HEK293 (cell line): ENCODE data around the gene HYAL3.

Experiments
- GLI4 ChIP-seq: fragments of 450-650 bp; formaldehyde crosslinking; IDR thresholded peaks from 2 replicates; pipeline ENCODE4 v1.5.1; 2016; ENCODE audit warnings: missing biosample characterization, missing genetic modification characterization
- OSR2 ChIP-seq: fragments of 450-650 bp; formaldehyde crosslinking; IDR thresholded peaks from 2 replicates; pipeline ENCODE4 v1.5.1; 2016; ENCODE audit warnings: missing biosample characterization, missing genetic modification characterization
- OVOL3 ChIP-seq: fragments of 450-650 bp; formaldehyde crosslinking; IDR thresholded peaks from 2 replicates; pipeline ENCODE4 v1.5.1; 2016; ENCODE audit warnings: missing biosample characterization, missing genetic modification characterization
- ZBTB17 ChIP-seq: fragments of 450-650 bp; formaldehyde crosslinking; IDR thresholded peaks from 2 replicates; pipeline ENCODE4 v1.5.1; 2016; ENCODE audit warnings: missing biosample characterization, missing genetic modification characterization
- ZNF133 ChIP-seq: fragments of 450-650 bp; formaldehyde crosslinking; IDR thresholded peaks from 2 replicates; pipeline ENCODE4 v1.5.1; 2016; ENCODE audit warnings: missing biosample characterization, missing genetic modification characterization
- ZNF155 ChIP-seq: fragments of 450-650 bp; formaldehyde crosslinking; IDR thresholded peaks from 2 replicates; pipeline ENCODE4 v1.5.1; 2016; ENCODE audit warnings: missing biosample characterization, missing genetic modification characterization
- ZNF157 ChIP-seq: fragments of 450-650 bp; formaldehyde crosslinking; IDR thresholded peaks from 2 replicates; pipeline ENCODE4 v1.5.1; 2016; ENCODE audit warnings: missing biosample characterization, missing genetic modification characterization
- ZNF175 ChIP-seq: fragments of 450-650 bp; formaldehyde crosslinking; IDR thresholded peaks from 2 replicates; pipeline ENCODE4 v1.5.1; 2016; ENCODE audit warnings: missing biosample characterization, missing genetic modification characterization
- ZNF223 ChIP-seq: fragments of 450-650 bp; formaldehyde crosslinking; IDR thresholded peaks from 2 replicates; pipeline ENCODE4 v1.5.1; 2016; ENCODE audit warnings: missing biosample characterization, missing genetic modification characterization
- ZNF239 ChIP-seq: fragments of 450-650 bp; formaldehyde crosslinking; IDR thresholded peaks from 2 replicates; pipeline ENCODE4 v1.5.1; 2016; ENCODE audit warnings: missing biosample characterization, missing genetic modification characterization
- ZNF394 ChIP-seq: fragments of 450-650 bp; formaldehyde crosslinking; IDR thresholded peaks from 2 replicates; pipeline ENCODE4 v1.5.1; 2016; ENCODE audit warnings: missing biosample characterization, missing genetic modification characterization, mild to moderate bottlenecking, moderate library complexity, borderline replicate concordance
- ZNF423 ChIP-seq: fragments of 450-650 bp; formaldehyde crosslinking; IDR thresholded peaks from 2 replicates; pipeline ENCODE4 v1.5.1; 2016; ENCODE audit warnings: missing biosample characterization, missing genetic modification characterization
- ZNF510 ChIP-seq: fragments of 450-650 bp; formaldehyde crosslinking; IDR thresholded peaks from 2 replicates; pipeline ENCODE4 v1.5.1; 2018; ENCODE audit warnings: mild to moderate bottlenecking, missing genetic modification characterization, missing biosample characterization; ENCODE audit not compliant: insufficient replicate concordance
- ZNF624 ChIP-seq: fragments of 450-650 bp; formaldehyde crosslinking; IDR thresholded peaks from 2 replicates; pipeline ENCODE4 v1.5.1; 2017; ENCODE audit warnings: missing biosample characterization, missing genetic modification characterization
- ZNF654 ChIP-seq: fragments of 450-650 bp; formaldehyde crosslinking; IDR thresholded peaks from 2 replicates; pipeline ENCODE4 v1.5.1; 2016; ENCODE audit warnings: low read depth, missing biosample characterization, missing genetic modification characterization
- ZNF701 ChIP-seq: fragments of 450-650 bp; formaldehyde crosslinking; IDR thresholded peaks from 2 replicates; pipeline ENCODE4 v1.5.1; 2016; ENCODE audit warnings: missing biosample characterization, missing genetic modification characterization
- ZNF785 ChIP-seq: fragments of 450-650 bp; formaldehyde crosslinking; IDR thresholded peaks from 2 replicates; pipeline ENCODE4 v1.5.1; 2016; ENCODE audit warnings: missing biosample characterization, missing genetic modification characterization
- ZSCAN16 ChIP-seq: fragments of 450-650 bp; formaldehyde crosslinking; IDR thresholded peaks from 2 replicates; pipeline ENCODE4 v1.5.1; 2016; ENCODE audit warnings: missing biosample characterization, missing genetic modification characterization
- TF ChIP-seq, protein P1 (sequence below): fragments of 450-650 bp; formaldehyde crosslinking; IDR thresholded peaks from 2 replicates; pipeline ENCODE4 v1.5.1; 2016; ENCODE audit warnings: missing biosample characterization, missing genetic modification characterization
- TF ChIP-seq, protein P2 (sequence below): fragments of 450-650 bp; formaldehyde crosslinking; IDR thresholded peaks from 2 replicates; pipeline ENCODE4; 2016; ENCODE audit warnings: missing biosample characterization, missing genetic modification characterization
- TF ChIP-seq, protein P3 (sequence below): sonication (generic); formaldehyde crosslinking; IDR thresholded peaks from 2 replicates; pipeline ENCODE4 v1.8.1; 2022; ENCODE audit warnings: mild to moderate bottlenecking, moderate library complexity, missing genetic modification reagents
- TF ChIP-seq, protein P4 (sequence below): fragments of 450-650 bp; formaldehyde crosslinking; IDR thresholded peaks from 2 replicates; pipeline ENCODE4 v1.5.1; 2017; ENCODE audit warnings: missing biosample characterization, missing genetic modification characterization
- TF ChIP-seq, protein P5 (sequence below): fragments of 450-650 bp; formaldehyde crosslinking; IDR thresholded peaks from 2 replicates; pipeline ENCODE4 v1.5.1; 2016; ENCODE audit warnings: missing biosample characterization, missing genetic modification characterization
- TF ChIP-seq, protein P6 (sequence below): fragments of 450-650 bp; formaldehyde crosslinking; IDR thresholded peaks from 2 replicates; pipeline ENCODE4 v1.5.1; 2016; ENCODE audit warnings: missing biosample characterization, missing genetic modification characterization
- TF ChIP-seq, protein P7 (sequence below): fragments of 450-650 bp; IDR thresholded peaks from 2 replicates; pipeline ENCODE4 v1.5.1; 2018; ENCODE audit warnings: missing biosample characterization, mild to moderate bottlenecking, missing genetic modification characterization

The HYAL3 gene

DNA sequence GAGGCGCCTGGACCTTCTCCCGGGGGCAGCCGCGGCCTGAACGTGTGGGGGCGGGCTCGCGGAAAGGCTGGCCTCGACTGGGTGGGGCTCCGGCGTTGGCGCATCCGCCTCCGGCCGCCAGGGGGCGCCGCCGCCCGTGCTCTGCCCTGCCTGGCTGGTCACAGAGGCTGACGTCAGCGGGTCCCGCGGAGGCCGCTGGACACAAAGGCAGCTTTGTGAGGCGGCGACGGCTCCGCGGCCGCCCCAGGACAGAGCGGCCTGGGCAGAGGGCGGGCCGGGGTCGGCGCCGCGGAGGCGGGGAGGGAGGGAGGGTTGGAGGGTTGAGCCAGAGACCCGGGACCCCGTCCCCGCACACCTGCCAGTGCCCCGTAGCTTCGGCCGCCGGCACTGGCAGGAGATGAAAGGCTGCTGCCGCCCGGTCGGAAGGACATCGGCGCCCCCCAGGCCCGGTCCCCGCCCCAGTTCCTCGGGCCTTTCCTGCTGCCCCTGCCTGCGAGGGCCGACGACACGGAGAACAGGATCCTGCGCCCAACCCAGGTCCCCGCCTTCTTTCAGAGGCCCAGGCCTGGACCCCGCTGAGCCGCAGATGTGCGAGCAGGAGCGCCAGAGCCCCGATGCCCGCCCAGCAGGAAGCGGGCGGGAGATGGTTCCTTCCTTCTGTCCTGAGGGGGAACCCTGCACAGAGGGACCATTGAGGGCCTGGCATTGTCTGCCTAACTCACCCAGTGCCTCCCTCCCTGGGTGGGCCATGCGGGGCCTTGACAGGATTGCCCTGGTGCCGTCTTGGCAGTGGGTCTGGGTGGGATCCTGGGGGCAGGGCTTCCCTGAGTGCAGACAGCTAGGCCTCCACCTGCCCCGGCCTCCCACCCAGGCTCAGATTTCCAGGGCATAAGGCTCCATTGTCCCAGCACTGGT, 38.9 kb downstream of the HYAL3 start (continued):
- TF ChIP-seq ZNF157 (tag by site-specific recombination) (no peak), ZNF175 (tag by site-specific recombination) (no peak), ZNF155 (no peak), ZSCAN16 (tag by site-specific recombination) (no peak), ZNF239 (tag by site-specific recombination) (no peak), ZBTB17 (peak; percentile 75), ZNF223 (tag by site-specific recombination) (no peak), ZNF510 (tag by site-specific recombination) (no peak), ZNF624 (no peak), OSR2 (no peak), ZNF394 (tag by site-specific recombination) (no peak), ZNF423 (tag by site-specific recombination) (0 out of 2 replicates have a peak, but pooled peaks have one; percentile 16), ZNF133 (tag by site-specific recombination) (no peak), ZNF701 (tag by site-specific recombination) (no peak), OVOL3 (no peak), ZNF785 (no peak), ZNF654 (tag by site-specific recombination) (no peak; the same call in 1 of the 2 replicates), GLI4 (tag by site-specific recombination) (no peak)
- TF ChIP-seq, protein P1, sequence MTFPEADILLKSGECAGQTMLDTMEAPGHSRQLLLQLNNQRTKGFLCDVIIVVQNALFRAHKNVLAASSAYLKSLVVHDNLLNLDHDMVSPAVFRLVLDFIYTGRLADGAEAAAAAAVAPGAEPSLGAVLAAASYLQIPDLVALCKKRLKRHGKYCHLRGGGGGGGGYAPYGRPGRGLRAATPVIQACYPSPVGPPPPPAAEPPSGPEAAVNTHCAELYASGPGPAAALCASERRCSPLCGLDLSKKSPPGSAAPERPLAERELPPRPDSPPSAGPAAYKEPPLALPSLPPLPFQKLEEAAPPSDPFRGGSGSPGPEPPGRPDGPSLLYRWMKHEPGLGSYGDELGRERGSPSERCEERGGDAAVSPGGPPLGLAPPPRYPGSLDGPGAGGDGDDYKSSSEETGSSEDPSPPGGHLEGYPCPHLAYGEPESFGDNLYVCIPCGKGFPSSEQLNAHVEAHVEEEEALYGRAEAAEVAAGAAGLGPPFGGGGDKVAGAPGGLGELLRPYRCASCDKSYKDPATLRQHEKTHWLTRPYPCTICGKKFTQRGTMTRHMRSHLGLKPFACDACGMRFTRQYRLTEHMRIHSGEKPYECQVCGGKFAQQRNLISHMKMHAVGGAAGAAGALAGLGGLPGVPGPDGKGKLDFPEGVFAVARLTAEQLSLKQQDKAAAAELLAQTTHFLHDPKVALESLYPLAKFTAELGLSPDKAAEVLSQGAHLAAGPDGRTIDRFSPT (tag by site-specific recombination), result peak; percentile 81
- TF ChIP-seq, protein P2, sequence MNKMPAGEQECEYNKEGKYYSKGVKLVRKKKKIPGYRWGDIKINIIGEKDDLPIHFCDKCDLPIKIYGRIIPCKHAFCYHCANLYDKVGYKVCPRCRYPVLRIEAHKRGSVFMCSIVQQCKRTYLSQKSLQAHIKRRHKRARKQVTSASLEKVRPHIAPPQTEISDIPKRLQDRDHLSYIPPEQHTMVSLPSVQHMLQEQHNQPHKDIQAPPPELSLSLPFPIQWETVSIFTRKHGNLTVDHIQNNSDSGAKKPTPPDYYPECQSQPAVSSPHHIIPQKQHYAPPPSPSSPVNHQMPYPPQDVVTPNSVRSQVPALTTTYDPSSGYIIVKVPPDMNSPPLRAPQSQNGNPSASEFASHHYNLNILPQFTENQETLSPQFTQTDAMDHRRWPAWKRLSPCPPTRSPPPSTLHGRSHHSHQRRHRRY (tag by site-specific recombination), result no peak
- TF ChIP-seq, protein P3, sequence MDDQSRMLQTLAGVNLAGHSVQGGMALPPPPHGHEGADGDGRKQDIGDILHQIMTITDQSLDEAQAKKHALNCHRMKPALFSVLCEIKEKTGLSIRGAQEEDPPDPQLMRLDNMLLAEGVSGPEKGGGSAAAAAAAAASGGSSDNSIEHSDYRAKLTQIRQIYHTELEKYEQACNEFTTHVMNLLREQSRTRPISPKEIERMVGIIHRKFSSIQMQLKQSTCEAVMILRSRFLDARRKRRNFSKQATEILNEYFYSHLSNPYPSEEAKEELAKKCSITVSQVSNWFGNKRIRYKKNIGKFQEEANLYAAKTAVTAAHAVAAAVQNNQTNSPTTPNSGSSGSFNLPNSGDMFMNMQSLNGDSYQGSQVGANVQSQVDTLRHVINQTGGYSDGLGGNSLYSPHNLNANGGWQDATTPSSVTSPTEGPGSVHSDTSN, result no peak
- TF ChIP-seq, protein P4, sequence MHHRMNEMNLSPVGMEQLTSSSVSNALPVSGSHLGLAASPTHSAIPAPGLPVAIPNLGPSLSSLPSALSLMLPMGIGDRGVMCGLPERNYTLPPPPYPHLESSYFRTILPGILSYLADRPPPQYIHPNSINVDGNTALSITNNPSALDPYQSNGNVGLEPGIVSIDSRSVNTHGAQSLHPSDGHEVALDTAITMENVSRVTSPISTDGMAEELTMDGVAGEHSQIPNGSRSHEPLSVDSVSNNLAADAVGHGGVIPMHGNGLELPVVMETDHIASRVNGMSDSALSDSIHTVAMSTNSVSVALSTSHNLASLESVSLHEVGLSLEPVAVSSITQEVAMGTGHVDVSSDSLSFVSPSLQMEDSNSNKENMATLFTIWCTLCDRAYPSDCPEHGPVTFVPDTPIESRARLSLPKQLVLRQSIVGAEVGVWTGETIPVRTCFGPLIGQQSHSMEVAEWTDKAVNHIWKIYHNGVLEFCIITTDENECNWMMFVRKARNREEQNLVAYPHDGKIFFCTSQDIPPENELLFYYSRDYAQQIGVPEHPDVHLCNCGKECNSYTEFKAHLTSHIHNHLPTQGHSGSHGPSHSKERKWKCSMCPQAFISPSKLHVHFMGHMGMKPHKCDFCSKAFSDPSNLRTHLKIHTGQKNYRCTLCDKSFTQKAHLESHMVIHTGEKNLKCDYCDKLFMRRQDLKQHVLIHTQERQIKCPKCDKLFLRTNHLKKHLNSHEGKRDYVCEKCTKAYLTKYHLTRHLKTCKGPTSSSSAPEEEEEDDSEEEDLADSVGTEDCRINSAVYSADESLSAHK, result no peak
- TF ChIP-seq, protein P5, sequence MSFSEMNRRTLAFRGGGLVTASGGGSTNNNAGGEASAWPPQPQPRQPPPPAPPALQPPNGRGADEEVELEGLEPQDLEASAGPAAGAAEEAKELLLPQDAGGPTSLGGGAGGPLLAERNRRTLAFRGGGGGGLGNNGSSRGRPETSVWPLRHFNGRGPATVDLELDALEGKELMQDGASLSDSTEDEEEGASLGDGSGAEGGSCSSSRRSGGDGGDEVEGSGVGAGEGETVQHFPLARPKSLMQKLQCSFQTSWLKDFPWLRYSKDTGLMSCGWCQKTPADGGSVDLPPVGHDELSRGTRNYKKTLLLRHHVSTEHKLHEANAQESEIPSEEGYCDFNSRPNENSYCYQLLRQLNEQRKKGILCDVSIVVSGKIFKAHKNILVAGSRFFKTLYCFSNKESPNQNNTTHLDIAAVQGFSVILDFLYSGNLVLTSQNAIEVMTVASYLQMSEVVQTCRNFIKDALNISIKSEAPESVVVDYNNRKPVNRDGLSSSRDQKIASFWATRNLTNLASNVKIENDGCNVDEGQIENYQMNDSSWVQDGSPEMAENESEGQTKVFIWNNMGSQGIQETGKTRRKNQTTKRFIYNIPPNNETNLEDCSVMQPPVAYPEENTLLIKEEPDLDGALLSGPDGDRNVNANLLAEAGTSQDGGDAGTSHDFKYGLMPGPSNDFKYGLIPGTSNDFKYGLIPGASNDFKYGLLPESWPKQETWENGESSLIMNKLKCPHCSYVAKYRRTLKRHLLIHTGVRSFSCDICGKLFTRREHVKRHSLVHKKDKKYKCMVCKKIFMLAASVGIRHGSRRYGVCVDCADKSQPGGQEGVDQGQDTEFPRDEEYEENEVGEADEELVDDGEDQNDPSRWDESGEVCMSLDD (tag by site-specific recombination), result no peak
- TF ChIP-seq, protein P6, sequence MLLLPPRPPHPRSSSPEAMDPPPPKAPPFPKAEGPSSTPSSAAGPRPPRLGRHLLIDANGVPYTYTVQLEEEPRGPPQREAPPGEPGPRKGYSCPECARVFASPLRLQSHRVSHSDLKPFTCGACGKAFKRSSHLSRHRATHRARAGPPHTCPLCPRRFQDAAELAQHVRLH (tag by site-specific recombination), result no peak
- TF ChIP-seq, protein P7, sequence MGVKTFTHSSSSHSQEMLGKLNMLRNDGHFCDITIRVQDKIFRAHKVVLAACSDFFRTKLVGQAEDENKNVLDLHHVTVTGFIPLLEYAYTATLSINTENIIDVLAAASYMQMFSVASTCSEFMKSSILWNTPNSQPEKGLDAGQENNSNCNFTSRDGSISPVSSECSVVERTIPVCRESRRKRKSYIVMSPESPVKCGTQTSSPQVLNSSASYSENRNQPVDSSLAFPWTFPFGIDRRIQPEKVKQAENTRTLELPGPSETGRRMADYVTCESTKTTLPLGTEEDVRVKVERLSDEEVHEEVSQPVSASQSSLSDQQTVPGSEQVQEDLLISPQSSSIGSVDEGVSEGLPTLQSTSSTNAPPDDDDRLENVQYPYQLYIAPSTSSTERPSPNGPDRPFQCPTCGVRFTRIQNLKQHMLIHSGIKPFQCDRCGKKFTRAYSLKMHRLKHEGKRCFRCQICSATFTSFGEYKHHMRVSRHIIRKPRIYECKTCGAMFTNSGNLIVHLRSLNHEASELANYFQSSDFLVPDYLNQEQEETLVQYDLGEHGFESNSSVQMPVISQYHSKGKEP, result no peak
